GM10248 (cell line): ENCODE results near the gene RASSF3.
"Not testable (repeated sequence)": the region's sequence is repeated elsewhere in the genome, so short reads cannot be mapped to it uniquely, and the experiment has no call there.

Experiments used
- CTCF ChIA-PET: fragments of 300-600 bp; sonication (Branson Sonifier 250); formaldehyde crosslinking; extraction: SDS; loops from one replicate; lab custom pipeline; 2021; ENCODE audit warnings: antibody characterized with exemption; lab: Yijun Ruan, JAX
- POLR2A ChIA-PET: fragments of 350-650 bp; sonication (Branson Sonifier 250); formaldehyde crosslinking; extraction: SDS; loops from one replicate; lab custom pipeline; 2020; ENCODE audit warnings: antibody characterized with exemption; lab: Yijun Ruan, JAX
- DNase-seq: peaks from one replicate; pipeline ENCODE4 v3.0.0; 2012; ENCODE audit errors: extremely low spot score
- TF ChIP-seq, protein P1 (sequence below): IDR thresholded peaks from 2 replicates; pipeline ENCODE4 v1.5.1; 2012; ENCODE audit warnings: mild to moderate bottlenecking, low read depth; ENCODE audit errors: extremely low read depth, missing control alignments, control extremely low read depth

Gene RASSF3

DNA sequence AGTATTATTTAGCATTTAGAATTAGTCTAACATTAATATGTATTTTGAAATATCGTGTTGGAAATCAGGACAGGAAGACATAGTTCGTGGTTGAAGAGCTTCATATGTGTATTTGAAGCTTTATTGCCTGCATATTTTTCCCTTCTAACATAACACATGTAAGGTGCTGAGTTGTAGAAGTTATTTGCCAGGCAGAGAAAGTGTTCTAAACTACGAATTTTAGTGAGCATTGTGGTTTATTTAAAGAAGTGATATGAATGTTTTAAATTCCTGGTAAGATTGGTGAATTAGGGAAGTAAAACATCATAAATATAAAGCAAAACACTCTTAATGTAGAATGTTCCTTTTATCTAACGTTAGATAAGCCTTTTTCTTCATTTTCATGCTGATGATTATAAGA is 2.5 kb downstream of the RASSF3 start:
- POLR2A ChIA-PET: interaction anchor here (0.6 kb wide), 1 partner anchor 137 kb away, joined by 3 read pairs; no protein-coding TSS in a partner anchor
- CTCF ChIA-PET: interaction anchor here (1.0 to 2.5 kb wide), 2 partner anchors 11 to 64 kb away, joined by 3 to 6 read pairs; no protein-coding TSS in a partner anchor
- TF ChIP-seq, protein P1, sequence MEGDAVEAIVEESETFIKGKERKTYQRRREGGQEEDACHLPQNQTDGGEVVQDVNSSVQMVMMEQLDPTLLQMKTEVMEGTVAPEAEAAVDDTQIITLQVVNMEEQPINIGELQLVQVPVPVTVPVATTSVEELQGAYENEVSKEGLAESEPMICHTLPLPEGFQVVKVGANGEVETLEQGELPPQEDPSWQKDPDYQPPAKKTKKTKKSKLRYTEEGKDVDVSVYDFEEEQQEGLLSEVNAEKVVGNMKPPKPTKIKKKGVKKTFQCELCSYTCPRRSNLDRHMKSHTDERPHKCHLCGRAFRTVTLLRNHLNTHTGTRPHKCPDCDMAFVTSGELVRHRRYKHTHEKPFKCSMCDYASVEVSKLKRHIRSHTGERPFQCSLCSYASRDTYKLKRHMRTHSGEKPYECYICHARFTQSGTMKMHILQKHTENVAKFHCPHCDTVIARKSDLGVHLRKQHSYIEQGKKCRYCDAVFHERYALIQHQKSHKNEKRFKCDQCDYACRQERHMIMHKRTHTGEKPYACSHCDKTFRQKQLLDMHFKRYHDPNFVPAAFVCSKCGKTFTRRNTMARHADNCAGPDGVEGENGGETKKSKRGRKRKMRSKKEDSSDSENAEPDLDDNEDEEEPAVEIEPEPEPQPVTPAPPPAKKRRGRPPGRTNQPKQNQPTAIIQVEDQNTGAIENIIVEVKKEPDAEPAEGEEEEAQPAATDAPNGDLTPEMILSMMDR: no peak
- no peak for DNase-seq

- CTCF ChIA-PET: interaction anchor here (2.5 kb wide), 1 partner anchor 9 kb away, joined by 6 read pairs; no protein-coding TSS in a partner anchor
- POLR2A ChIA-PET, DNase-seq: not testable (repeated sequence)
Measured at GRCh38 chr12:64613775-64614398, 3.6 kb downstream of the RASSF3 start.

DNA sequence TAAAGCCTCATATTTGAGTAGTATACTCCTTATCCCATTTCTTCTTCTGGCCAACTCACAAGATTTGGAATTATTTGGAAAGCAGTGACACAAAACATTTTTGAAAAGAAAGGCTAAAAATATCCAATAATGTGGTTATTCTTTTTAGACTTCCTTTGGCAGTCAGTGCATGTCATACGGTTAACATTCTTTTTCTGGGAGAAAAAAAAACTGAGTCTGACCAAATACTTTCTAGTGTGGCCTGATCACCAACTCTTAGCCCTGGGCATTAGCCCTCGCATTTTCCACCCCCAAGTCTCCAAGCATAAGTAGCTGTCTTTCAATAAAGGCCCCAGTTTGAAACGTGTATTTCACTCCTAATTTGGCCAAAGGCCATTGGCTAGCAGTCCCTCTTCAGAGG is 5.9 kb downstream of the RASSF3 start:
- no peak for DNase-seq
- TF ChIP-seq, protein P1: no peak
- ChIA-PET POLR2A (interaction anchor here (1.1 kb wide), 1 partner anchor 9 kb away, joined by 3 read pairs; no protein-coding TSS in a partner anchor), CTCF (interaction anchor here (0.8 to 1.7 kb wide), 3 partner anchors 11 to 81 kb away, joined by 3 to 5 read pairs (median 3); no protein-coding TSS in a partner anchor)

DNA sequence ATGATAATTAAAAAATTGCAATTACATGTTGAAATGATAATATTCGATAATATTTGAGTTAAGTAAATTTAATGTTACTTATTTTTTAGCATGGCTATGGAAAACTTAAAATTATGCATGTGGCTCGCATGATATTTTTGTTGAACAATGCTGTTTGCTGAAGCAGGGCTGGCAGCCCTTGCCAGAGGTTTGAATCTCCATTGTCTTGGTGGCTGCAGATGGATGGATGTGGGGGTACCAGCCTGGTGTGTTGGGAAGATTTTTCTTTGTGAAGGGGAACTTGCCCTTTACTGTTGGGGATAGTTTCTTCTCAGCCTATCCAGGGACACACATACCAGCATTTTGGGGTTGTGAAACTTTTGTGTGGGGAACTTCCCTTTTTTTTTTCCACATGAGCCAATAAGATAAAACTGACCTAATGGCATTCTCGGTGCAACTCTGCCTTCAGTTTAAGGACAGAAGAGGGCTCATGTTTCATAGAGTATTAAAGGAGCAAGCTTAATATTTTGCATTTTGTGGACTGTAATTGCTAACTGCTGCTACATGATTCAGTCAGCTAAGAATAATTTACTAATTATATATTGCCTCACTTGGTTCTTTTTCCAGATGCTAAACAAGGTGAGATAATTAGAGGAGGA is 8.8 kb downstream of the RASSF3 start:
- peak; percentile 61 for DNase-seq
- TF ChIP-seq, protein P1: no peak
- CTCF ChIA-PET: interaction anchor here (1.1 to 2.7 kb wide), 2 partner anchors 9 to 79 kb away, joined by 4 to 6 read pairs; no protein-coding TSS in a partner anchor
- POLR2A ChIA-PET: interaction anchor here (1.3 kb wide), 1 partner anchor 50 kb away, joined by 5 read pairs; no protein-coding TSS in a partner anchor

GRCh38 chr12:64621257-64621942 is 11.1 kb downstream of the RASSF3 start:
- ChIA-PET CTCF (interaction anchor here (2.1 kb wide), 1 partner anchor 10 kb away, joined by 5 read pairs; no protein-coding TSS in a partner anchor), POLR2A (interaction anchor here (0.5 to 0.6 kb wide), 2 partner anchors 8 to 164 kb away, joined by 6 to 7 read pairs; no protein-coding TSS in a partner anchor)
- TF ChIP-seq, protein P1: no peak
- DNase-seq: peak; percentile 76

DNA sequence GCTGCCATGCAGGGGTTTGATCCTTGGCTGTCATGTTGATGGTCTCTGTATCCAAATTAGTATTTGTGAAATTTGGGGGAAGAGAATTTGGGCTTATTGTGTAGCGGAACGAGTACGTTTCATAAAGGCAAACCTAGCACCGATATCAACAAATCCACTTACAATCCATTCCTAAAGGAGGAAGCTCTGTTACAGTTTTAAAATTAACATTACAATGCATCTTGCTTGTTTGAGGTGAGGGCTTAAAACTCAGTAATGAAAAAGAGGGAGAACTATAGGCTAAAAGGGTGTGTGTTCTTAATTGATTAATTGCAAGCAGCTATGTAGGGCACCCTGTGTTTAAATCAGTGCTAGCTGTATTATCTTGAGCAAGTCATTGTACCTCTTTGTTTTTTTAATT is 13.7 kb downstream of the RASSF3 start:
- DNase-seq: no peak
- ChIA-PET CTCF (interaction anchor here (2.3 kb wide), 1 partner anchor 10 kb away, joined by 6 read pairs; no protein-coding TSS in a partner anchor), POLR2A (no interaction called here)
- TF ChIP-seq, protein P1: no peak
